ENCODE data around the gene GEMIN4. TPM values are rescaled to one million over a fixed set of nuclear protein-coding genes. Genes with fewer than 3 reads are reported as not detected.
A peak's percentile ranks its signal among the peaks of the same experiment; 100 is the strongest.
"Not testable (repeated sequence)": the region's sequence is repeated elsewhere in the genome, so short reads cannot be mapped to it uniquely, and the experiment has no call there.

GEMIN4 gene
- polyA plus RNA-seq, 2 donors: 7.0 to 12.8 TPM

DNA sequence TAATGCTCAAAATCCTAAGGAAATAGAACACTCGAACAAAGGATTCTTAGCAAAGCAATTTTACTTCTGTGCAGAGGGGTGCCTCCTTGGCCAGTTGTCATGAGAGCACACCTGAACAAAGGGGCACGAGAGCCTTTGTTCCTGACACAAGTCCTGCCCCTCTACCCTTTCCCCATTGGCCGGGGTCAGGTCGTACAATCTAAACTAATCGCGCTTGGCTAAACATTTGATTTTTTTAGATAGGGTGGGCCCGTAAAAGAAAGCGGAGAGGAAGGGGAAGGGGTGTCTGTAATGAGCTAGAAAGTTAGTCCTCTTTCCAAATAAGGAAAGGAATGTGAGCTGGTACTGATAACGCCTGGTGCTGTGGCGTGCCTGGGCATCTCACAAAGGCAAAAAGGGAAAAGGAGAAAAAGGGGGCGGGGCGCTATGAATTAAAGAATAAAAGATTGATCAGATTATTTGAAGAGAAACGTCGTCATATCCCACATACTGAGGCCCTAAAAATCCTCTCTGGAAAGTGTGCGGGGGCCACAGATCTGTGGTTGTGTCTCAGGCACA lies 4.0 kb upstream of the GEMIN4 start:
- H3K9me3 ChIP-seq (ENCODE audit: control insufficient read depth in 2 of 2, insufficient read depth in 1 of 2, low read depth in 1 of 2, low read length in 1 of 2); H3K4me3 ChIP-seq (ENCODE audit: low read depth in 1 of 2, low read length in 2 of 2); H3K36me3 ChIP-seq (ENCODE audit: control insufficient read depth in 2 of 2, insufficient read depth in 2 of 2, low read length in 1 of 2); H3K27me3 ChIP-seq (ENCODE audit: control insufficient read depth in 1 of 2, insufficient read depth in 2 of 2, low read length in 2 of 2); H3K4me1 ChIP-seq (ENCODE audit: control insufficient read depth in 2 of 2, insufficient read depth in 2 of 2, low read length in 1 of 2): not testable (repeated sequence)
- 47 to 51% methylated on average over 15 of the region's 15 CpGs for WGBS, 2 donors
- peak overlapping the region in 1 of 2 donors; percentile 49 for H3K27ac ChIP-seq (ENCODE audit: low read depth in 2 of 2, low read length in 1 of 2)

DNA sequence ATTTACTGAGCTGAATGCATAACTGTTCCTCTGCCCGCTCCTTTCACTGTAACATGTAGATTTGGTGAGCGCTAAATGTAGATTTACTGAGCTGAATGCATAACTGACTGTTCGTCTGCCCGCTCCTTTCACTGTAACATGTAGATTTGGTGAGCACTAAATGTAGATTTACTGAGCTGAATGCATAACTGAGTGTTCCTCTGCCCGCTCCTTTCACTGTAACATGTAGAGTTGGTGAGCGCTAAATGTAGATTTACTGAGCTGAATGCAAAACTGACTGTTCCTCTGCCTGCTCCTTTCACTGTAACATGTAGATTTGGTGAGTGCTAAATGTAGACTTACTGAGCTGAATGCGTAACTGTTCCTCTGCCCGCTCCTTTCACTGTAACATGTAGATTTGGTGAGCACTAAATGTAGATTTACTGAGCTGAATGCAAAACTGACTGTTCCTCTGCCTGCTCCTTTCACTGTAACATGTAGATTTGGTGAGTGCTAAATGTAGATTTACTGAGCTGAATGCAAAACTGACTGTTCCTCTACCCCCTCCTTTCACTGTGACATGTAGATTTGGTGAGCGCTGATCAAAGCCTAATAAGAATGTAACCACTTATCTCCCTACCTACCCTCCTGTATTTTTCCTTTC lies 3.4 kb upstream of the GEMIN4 start:
- not testable (repeated sequence) for H3K27me3 ChIP-seq (ENCODE audit: control insufficient read depth in 1 of 2, insufficient read depth in 2 of 2, low read length in 2 of 2); H3K4me1 ChIP-seq (ENCODE audit: control insufficient read depth in 2 of 2, insufficient read depth in 2 of 2, low read length in 1 of 2); H3K4me3 ChIP-seq (ENCODE audit: low read depth in 1 of 2, low read length in 2 of 2); H3K27ac ChIP-seq (ENCODE audit: low read depth in 2 of 2, low read length in 1 of 2); H3K36me3 ChIP-seq (ENCODE audit: control insufficient read depth in 2 of 2, insufficient read depth in 2 of 2, low read length in 1 of 2); H3K9me3 ChIP-seq (ENCODE audit: control insufficient read depth in 2 of 2, insufficient read depth in 1 of 2, low read depth in 1 of 2, low read length in 1 of 2)
- 94 to 97% methylated on average over 9 of the region's 9 CpGs for WGBS, 2 donors

DNA sequence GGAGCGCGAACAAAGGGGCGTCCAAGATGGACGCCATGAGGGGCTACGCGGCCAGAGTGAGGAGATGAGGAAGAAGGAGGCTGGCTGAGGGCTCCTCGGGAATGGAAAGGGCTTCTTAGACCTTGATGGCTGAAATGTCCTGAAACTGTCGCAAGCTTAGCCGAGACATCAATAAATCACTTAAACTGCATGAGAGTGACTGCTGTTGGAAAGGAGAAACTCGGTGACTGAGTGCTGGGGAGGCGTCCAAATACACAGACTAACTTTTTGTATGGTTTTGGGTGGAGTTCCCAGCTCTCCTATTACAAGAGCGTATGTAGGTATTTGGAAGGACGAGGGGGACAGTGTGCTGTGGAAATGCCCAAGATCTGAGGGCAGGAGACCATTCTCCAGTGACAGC lies 1.4 kb upstream of the GEMIN4 start:
- Histone ChIP-seq H3K27ac (ENCODE audit: low read depth in 2 of 2, low read length in 1 of 2) (no peak overlapping the region), H3K4me1 (ENCODE audit: control insufficient read depth in 2 of 2, insufficient read depth in 2 of 2, low read length in 1 of 2) (peaks cover 2 to 5% of the 10 kb centered on the region in 2 donors), H3K27me3 (ENCODE audit: control insufficient read depth in 1 of 2, insufficient read depth in 2 of 2, low read length in 2 of 2) (no peaks in the 10 kb centered on the region), H3K4me3 (ENCODE audit: low read depth in 1 of 2, low read length in 2 of 2) (no peak overlapping the region), H3K36me3 (ENCODE audit: control insufficient read depth in 2 of 2, insufficient read depth in 2 of 2, low read length in 1 of 2) (no peaks in the 10 kb centered on the region), H3K9me3 (ENCODE audit: control insufficient read depth in 2 of 2, insufficient read depth in 1 of 2, low read depth in 1 of 2, low read length in 1 of 2) (no peaks in the 10 kb centered on the region)
- WGBS, 2 donors: 79 to 82% methylated on average over 12 to 13 of the region's 13 CpGs

DNA sequence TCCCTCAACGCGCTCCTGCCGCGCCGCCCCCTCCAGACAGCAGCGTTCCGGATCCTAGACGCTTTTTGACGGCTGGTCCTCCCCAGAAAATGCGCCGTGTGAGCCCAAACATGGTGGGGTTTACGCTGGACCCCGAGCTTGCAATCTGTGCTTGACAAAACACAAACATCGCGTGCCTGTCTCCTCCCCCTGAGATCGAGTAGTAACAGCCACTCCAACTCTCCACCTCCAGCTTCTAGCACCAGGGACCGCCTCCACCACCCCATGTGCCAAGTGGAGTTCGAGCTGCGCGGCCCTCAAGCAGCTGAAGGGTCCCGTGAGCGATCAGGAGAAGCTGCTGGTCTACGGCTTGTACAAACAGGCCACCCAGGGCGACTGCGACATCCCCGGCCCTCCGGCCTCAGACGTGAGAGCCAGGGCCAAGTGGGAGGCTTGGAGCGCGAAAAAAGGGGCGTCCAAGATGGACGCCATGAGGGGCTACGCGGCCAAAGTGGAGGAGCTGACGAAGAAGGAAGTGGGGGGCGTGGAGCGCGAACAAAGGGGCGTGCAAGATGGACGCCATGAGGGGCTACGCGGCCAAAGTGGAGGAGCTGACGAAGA lies 656 bp upstream of the GEMIN4 start:
- Histone ChIP-seq H3K36me3 (ENCODE audit: control insufficient read depth in 2 of 2, insufficient read depth in 2 of 2, low read length in 1 of 2) (peaks cover 0 to under 1% of the 10 kb centered on the region in 2 donors), H3K4me1 (ENCODE audit: control insufficient read depth in 2 of 2, insufficient read depth in 2 of 2, low read length in 1 of 2) (peaks cover 2 to 5% of the 10 kb centered on the region in 2 donors), H3K27ac (ENCODE audit: low read depth in 2 of 2, low read length in 1 of 2) (peak overlapping the region; percentile 73 to 74), H3K4me3 (ENCODE audit: low read depth in 1 of 2, low read length in 2 of 2) (peak overlapping the region; percentile 70 to 95), H3K9me3 (ENCODE audit: control insufficient read depth in 2 of 2, insufficient read depth in 1 of 2, low read depth in 1 of 2, low read length in 1 of 2) (no peaks in the 10 kb centered on the region), H3K27me3 (ENCODE audit: control insufficient read depth in 1 of 2, insufficient read depth in 2 of 2, low read length in 2 of 2) (no peaks in the 10 kb centered on the region)
- WGBS, 2 donors: 19 to 27% methylated on average over 43 of the region's 43 CpGs

DNA sequence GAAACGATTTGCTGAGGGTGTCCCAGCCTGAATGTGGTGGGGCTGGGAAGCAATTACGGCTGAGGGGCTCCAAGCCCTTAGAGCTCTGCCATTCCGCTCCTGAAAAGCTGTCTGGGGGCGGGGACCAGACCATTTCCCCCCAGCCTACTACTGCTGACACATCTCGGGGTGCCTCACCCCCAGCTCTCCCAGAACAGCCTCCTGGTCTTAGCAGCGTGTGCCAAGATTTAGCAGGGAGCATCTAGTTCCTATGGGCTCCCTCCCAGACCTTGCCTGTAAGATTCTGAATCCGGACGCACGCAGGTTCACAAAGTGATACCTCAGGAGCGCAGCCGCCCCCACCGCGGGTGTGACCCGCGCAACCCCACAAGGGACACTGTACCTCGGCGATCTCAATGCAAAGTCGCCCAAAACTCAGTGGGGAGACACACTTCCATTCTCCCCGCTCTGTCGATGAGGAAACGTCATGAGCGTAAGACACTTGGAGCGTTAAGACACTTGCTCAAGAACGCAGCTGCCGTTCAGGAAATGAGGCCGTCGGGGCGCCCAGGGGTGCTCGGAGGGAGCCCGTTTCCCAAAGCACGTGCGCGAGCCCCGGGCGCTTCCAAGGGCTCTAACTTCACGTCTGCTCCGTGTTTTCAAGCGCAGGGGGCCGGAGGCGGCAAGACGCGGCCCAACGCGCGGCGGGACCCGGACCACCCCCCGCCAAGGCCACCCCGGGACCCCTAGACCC lies 629 bp downstream of the GEMIN4 start:
- Histone ChIP-seq H3K27ac (ENCODE audit: low read depth in 2 of 2, low read length in 1 of 2) (peak overlapping the region; percentile 47 to 73), H3K9me3 (ENCODE audit: control insufficient read depth in 2 of 2, insufficient read depth in 1 of 2, low read depth in 1 of 2, low read length in 1 of 2) (no peaks in the 10 kb centered on the region), H3K4me3 (ENCODE audit: low read depth in 1 of 2, low read length in 2 of 2) (peak overlapping the region; percentile 70 to 95), H3K27me3 (ENCODE audit: control insufficient read depth in 1 of 2, insufficient read depth in 2 of 2, low read length in 2 of 2) (no peaks in the 10 kb centered on the region), H3K4me1 (ENCODE audit: control insufficient read depth in 2 of 2, insufficient read depth in 2 of 2, low read length in 1 of 2) (peaks cover 2 to 5% of the 10 kb centered on the region in 2 donors), H3K36me3 (ENCODE audit: control insufficient read depth in 2 of 2, insufficient read depth in 2 of 2, low read length in 1 of 2) (peaks cover 10 to 13% of the 10 kb centered on the region in 2 donors)
- 1% methylated on average over 49 of the region's 49 CpGs for WGBS, 2 donors

DNA sequence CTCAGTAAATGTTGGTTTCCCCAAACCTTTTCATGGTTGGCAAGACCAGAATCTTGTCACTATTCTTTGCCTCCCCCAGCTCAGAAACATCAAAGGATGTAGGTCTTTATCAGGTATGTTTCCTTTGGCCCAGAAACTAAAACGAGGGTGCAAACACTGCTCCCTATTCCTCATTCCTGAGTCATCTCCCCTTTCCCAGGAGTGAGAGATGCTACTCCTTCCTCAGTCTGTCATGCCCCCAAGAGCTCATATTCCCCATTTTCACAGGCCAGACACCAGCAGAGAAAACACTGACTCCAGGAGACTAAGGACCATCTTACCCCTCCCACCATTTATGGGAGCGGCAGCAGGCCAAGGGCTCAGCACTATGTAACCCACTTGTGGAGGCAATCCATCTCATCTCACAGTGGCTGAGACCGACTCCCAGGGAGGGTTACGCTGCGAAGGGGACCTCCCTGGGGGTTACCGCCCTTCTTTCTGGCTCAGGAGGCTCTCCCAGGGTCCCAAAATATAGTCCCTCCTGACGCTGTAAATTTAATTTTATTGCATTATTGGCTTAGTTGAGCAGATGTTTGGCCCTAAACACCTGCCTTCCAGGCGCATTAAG lies 1.5 kb downstream of the GEMIN4 start:
- H3K27me3 ChIP-seq (ENCODE audit: control insufficient read depth in 1 of 2, insufficient read depth in 2 of 2, low read length in 2 of 2): no peaks in the 10 kb centered on the region
- H3K4me1 ChIP-seq (ENCODE audit: control insufficient read depth in 2 of 2, insufficient read depth in 2 of 2, low read length in 1 of 2): peaks cover 2 to 5% of the 10 kb centered on the region in 2 donors
- no peak overlapping the region for H3K27ac ChIP-seq (ENCODE audit: low read depth in 2 of 2, low read length in 1 of 2)
- no peaks in the 10 kb centered on the region for H3K9me3 ChIP-seq (ENCODE audit: control insufficient read depth in 2 of 2, insufficient read depth in 1 of 2, low read depth in 1 of 2, low read length in 1 of 2)
- H3K4me3 ChIP-seq (ENCODE audit: low read depth in 1 of 2, low read length in 2 of 2): peak overlapping the region in 1 of 2 donors; percentile 70
- WGBS, 2 donors: 63 to 74% methylated on average over 8 of the region's 8 CpGs
- H3K36me3 ChIP-seq (ENCODE audit: control insufficient read depth in 2 of 2, insufficient read depth in 2 of 2, low read length in 1 of 2): peaks cover 14 to 20% of the 10 kb centered on the region in 2 donors

DNA sequence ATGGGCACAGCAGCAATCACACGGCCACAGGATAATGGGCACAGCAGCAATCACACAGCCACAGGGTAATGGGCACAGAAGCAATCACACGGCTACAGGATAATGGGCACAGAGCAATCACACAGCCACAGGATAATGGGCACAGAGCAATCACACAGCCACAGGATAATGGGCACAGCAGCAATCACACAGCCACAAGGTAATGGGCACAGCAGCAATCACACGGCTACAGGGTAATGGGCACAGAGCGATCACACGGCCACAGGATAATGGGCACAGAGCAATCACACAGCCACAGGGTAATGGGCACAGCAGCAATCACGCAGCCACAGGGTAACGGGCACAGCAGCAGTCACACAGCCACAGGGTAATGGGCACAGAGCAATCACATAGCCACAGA lies 2.7 kb downstream of the GEMIN4 start:
- H3K36me3 ChIP-seq (ENCODE audit: control insufficient read depth in 2 of 2, insufficient read depth in 2 of 2, low read length in 1 of 2): peaks cover 21 to 30% of the 10 kb centered on the region in 2 donors
- not testable (repeated sequence) for H3K4me1 ChIP-seq (ENCODE audit: control insufficient read depth in 2 of 2, insufficient read depth in 2 of 2, low read length in 1 of 2); H3K27ac ChIP-seq (ENCODE audit: low read depth in 2 of 2, low read length in 1 of 2); H3K27me3 ChIP-seq (ENCODE audit: control insufficient read depth in 1 of 2, insufficient read depth in 2 of 2, low read length in 2 of 2); H3K4me3 ChIP-seq (ENCODE audit: low read depth in 1 of 2, low read length in 2 of 2); H3K9me3 ChIP-seq (ENCODE audit: control insufficient read depth in 2 of 2, insufficient read depth in 1 of 2, low read depth in 1 of 2, low read length in 1 of 2)
- WGBS, 2 donors: 80 to 87% methylated on average over 7 of the region's 7 CpGs

DNA sequence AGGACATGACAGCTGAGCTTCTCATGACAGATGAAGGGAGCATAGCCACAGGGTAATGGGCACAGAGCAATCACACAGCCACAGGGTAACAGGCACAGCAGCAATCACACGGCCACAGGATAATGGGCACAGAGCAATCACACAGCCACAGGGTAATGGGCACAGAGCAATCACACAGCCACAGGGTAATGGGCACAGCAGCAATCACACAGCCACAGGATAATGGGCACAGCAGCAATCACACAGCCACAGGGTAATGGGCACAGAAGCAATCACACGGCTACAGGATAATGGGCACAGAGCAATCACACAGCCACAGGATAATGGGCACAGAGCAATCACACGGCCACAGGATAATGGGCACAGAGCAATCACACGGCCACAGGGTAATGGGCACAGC lies 3.5 kb downstream of the GEMIN4 start:
- WGBS, 2 donors: 90 to 95% methylated on average over 4 of the region's 4 CpGs

DNA sequence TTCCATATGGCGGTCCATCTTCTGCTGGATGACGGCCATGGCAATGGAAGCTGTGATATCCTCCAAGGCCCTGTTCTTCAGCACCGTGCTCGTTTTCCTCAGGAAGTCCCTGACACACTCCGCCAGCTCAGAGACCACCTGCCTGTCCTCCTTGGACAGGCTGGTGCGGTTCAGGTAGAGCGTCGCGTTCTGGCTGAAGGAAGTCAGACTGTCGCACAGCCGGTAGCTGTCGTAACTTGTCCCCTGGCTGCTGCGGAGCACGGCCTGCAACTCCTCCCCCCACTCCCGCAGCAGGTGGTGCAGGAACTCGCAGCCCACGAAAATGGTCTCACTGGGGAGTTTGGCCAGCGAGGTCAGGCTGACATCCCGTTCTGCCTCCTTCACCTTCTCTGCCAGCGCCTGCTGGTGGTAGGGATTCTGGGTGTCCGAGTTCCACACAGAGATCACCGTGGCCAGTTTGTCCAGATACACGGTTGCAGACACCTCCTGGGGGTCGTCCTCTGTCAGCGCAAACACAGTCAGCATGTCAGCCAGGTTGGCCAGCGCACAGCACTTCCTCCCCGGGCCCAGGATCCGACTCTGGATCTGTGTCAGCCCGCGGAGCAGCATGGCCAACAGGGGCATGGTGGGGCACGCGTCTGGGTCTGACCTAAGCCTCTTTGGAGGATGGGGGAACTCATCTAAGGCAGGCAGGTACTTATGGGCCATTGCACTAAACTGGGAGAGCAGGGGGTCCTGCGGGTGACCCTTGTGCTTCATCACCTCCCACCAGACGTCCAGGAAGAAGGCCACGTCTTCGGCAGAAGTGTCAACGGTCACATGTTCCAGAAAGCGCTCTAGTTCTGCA lies 5.1 kb downstream of the GEMIN4 start:
- Histone ChIP-seq H3K36me3 (ENCODE audit: control insufficient read depth in 2 of 2, insufficient read depth in 2 of 2, low read length in 1 of 2) (peaks cover 26 to 37% of the 10 kb centered on the region in 2 donors), H3K27me3 (ENCODE audit: control insufficient read depth in 1 of 2, insufficient read depth in 2 of 2, low read length in 2 of 2) (no peaks in the 10 kb centered on the region), H3K9me3 (ENCODE audit: control insufficient read depth in 2 of 2, insufficient read depth in 1 of 2, low read depth in 1 of 2, low read length in 1 of 2) (no peaks in the 10 kb centered on the region), H3K27ac (ENCODE audit: low read depth in 2 of 2, low read length in 1 of 2) (no peak overlapping the region), H3K4me3 (ENCODE audit: low read depth in 1 of 2, low read length in 2 of 2) (no peak overlapping the region), H3K4me1 (ENCODE audit: control insufficient read depth in 2 of 2, insufficient read depth in 2 of 2, low read length in 1 of 2) (peaks cover 2 to 5% of the 10 kb centered on the region in 2 donors)
- WGBS, 2 donors: 89 to 91% methylated on average over 38 of the region's 38 CpGs

More for the DNA sequence above, 3.5 kb downstream of the GEMIN4 start:
- H3K4me3 ChIP-seq (ENCODE audit: low read depth in 1 of 2, low read length in 2 of 2); H3K9me3 ChIP-seq (ENCODE audit: control insufficient read depth in 2 of 2, insufficient read depth in 1 of 2, low read depth in 1 of 2, low read length in 1 of 2); H3K27ac ChIP-seq (ENCODE audit: low read depth in 2 of 2, low read length in 1 of 2); H3K27me3 ChIP-seq (ENCODE audit: control insufficient read depth in 1 of 2, insufficient read depth in 2 of 2, low read length in 2 of 2); H3K4me1 ChIP-seq (ENCODE audit: control insufficient read depth in 2 of 2, insufficient read depth in 2 of 2, low read length in 1 of 2): not testable (repeated sequence)
- H3K36me3 ChIP-seq (ENCODE audit: control insufficient read depth in 2 of 2, insufficient read depth in 2 of 2, low read length in 1 of 2): peaks cover 21 to 30% of the 10 kb centered on the region in 2 donors
